Heart right ventricle (tissue), 16 donors: ENCODE results near the gene DNAJB7. TPM values are rescaled to one million over a fixed set of nuclear protein-coding genes. Genes with fewer than 3 reads are reported as not detected.

Experiments
- ATAC-seq, 8 donors: fragments of 200-7000 bp; cut with Tn5 transposase; one replicate each; pipeline ENCODE4 v1.9.1; 2020; ENCODE audit warnings: mild to moderate bottlenecking in 8 of 8, moderate library complexity in 8 of 8, moderate number of reproducible peaks in 1 of 8
- DNase-seq, 2 donors: peaks; one replicate each; pipeline ENCODE4 v3.0.0-alpha.2; 2020
- H3K27ac ChIP-seq, 10 donors: fragments of 200-600 bp; sonication (generic) in 2 of 10; one replicate each; pipeline versions ENCODE4 v1.5.0 to v1.8.0; 2020 to 2022; ENCODE audit warnings: mild to moderate bottlenecking in 3 of 10
- H3K27me3 ChIP-seq, 7 donors: fragments of 200-600 bp; one replicate each; pipeline ENCODE4 v1.8.0; 2021 to 2022; ENCODE audit warnings: mild to moderate bottlenecking in 2 of 7
- H3K36me3 ChIP-seq, 9 donors: fragments of 200-600 bp; sonication (generic) in 1 of 9; one replicate each; pipeline versions ENCODE4 v1.5.0 to v1.8.0; 2020 to 2022; ENCODE audit warnings: mild to moderate bottlenecking in 2 of 9
- H3K4me1 ChIP-seq, 9 donors: fragments of 200-600 bp; sonication (generic) in 1 of 9; one replicate each; pipeline versions ENCODE4 v1.5.0 to v1.8.0; 2020 to 2022; ENCODE audit warnings: mild to moderate bottlenecking in 4 of 9
- H3K4me3 ChIP-seq, 10 donors: fragments of 200-600 bp; sonication (generic) in 2 of 10; one replicate each; pipeline versions ENCODE4 v1.5.0 to v1.8.0; 2020 to 2022; ENCODE audit warnings: mild to moderate bottlenecking in 7 of 10, moderate library complexity in 2 of 10
- H3K9me3 ChIP-seq, 11 donors: fragments of 200-600 bp in 10 of 11; sonication (generic) in 2 of 11; one replicate each; pipeline versions ENCODE4 v1.5.0 to v1.8.0; 2013 to 2022; ENCODE audit warnings: mild to moderate bottlenecking in 2 of 11, control low read depth in 1 of 11, moderate library complexity in 1 of 11
- CTCF ChIP-seq, 9 donors: fragments of 200-600 bp; sonication (generic) in 2 of 9; IDR thresholded peaks; one replicate each; pipeline versions ENCODE4 v1.5.0 to v1.8.0; 2021 to 2022; ENCODE audit warnings: antibody characterized with exemption in 9 of 9, mild to moderate bottlenecking in 5 of 9, moderate library complexity in 1 of 9
- WGBS, 2 donors: extraction: QIAGEN DNeasy Blood & Tissue Kit; methylation state at CpG; one replicate each; pipeline ENCODE4 v1.1.7; 2013; ENCODE audit warnings: inconsistent platforms in 1 of 2; 5-methylcytosine and 5-hydroxymethylcytosine counted together
- intact Hi-C, 10 donors: fragments of 100-400 bp; cut with DNase I; formaldehyde crosslinking; loops; one replicate each; pipeline versions ENCODE4 v1.11.1 to v1.14.2; 2022
- polyA plus RNA-seq, 2 donors: library from polyadenylated mRNA; stranded (reverse); fragments of 200-250 nt; gene quantifications; one replicate each; pipeline ENCODE4 v1.2.3, GENCODE V29; 2013
- total RNA-seq, 10 donors: library from RNA; stranded (reverse); fragmentation: NEBNext Ultra II Directional in 3 of 10; extraction: Animal tissue kit (Norgen Biotek cat#: 25700) in 3 of 10; gene quantifications; one replicate each; pipeline versions ENCODE4 v1.2.1 to v1.2.4, GENCODE V29; 2021 to 2023
- donor health status: Arrhythmogenic right ventricular cardiomyopathy.
- donor health status: ischemic (EF 13 %, LVEDD 7.1; RV severe dilation, severe dysfunction).
- donor health status: healthy with polysubstance abuse.
- donor health status: DM: no; HTN: yes; CAD: no.
- donor health status: DM: no; HTN: no; CAD: no.
- donor health status: ischemic (EF 25% LVEDD 6.9; RV normal size, moderate dysfunction).
- donor health status: ischemic (EF 25% LVEDD 5.7; RV mildly dilated, moderate dysfunction).
- donor health status: healthy.
- donor health status: DM: yes; HTN: yes; CAD: no.
- donor health status: Ischemic cardiomyopathy.
- donor health status: ischemic (EF 35%, LVEDD 5.7; RV mildly dilated, moderate dysfunction).
- donor health status: nonischemic (EF 11% LVEDD 7.7; RV severe dilation, severe dysfunction).
- donor health status: DM: yes; HTN: yes; CAD: no.
- donor health status: PGD.
- donor health status: ischemic (EF 29% LVEDD 5.4; RV normal size, mild dysfunction).
- donor health status: nonischemic (EF 23%, LVEDD 6.1; RV moderate dilation, normal function).

Gene DNAJB7
- total and polyA plus RNA-seq, 12 donors = not detected

DNA sequence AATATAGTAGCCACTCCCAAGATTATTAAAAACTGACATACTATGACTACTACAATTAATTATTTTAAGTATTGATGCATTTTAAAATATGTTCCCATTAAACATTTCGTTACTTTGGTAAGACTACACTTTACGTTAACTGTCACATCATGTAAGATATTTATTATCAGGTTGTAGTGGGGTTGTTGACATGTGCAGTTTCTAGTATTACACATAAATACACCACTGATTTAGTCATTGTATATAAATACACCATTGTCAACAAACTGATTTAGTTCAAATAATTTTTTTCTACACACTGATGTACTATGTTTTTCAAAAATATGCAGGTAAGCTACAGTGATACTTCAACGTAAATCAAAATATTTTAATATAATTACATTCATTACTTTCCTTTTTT, 17.0 kb downstream of the DNAJB7 start:
- H3K27me3 ChIP-seq = no peaks in the 10 kb centered on the region
- ATAC-seq = no peak
- H3K36me3 ChIP-seq = peaks cover 0 to 100% (median 83%) of the 10 kb centered on the region in 9 donors
- WGBS, 2 donors = 92 to 95% methylated on average over 3 of the region's 3 CpGs
- no peaks in the 10 kb centered on the region for H3K9me3 ChIP-seq
- no peaks in the 10 kb centered on the region for H3K4me1 ChIP-seq
- TF ChIP-seq CTCF (IDR thresholded peaks at IDR 0.05) = no peak
- H3K4me3 ChIP-seq = no peak overlapping the region
- H3K27ac ChIP-seq = no peak overlapping the region
- intact Hi-C loops = no loop called here
- no peak for DNase-seq

DNA sequence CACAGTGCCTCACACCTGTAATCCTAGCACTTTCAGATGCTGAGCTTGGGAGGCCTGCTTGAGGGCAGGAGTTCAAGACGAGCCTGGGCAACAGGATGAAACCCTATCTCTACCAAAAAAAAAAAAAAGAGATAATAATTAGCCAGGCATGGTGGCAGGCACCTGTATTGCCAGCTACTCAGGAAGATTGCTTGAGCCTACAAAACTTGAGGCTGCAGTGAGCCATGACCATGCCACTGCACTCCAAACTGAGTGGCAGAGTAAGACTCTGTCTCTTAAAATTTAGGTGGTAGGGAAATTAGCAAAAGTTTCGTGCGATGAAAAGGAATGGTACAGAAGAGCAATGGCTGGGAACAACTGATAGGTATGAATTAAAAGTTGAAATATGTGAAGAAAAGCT, 23.4 kb downstream of the DNAJB7 start:
- Histone ChIP-seq H3K27ac (no peak overlapping the region), H3K36me3 (peaks cover 0 to 100% (median 85%) of the 10 kb centered on the region in 9 donors), H3K4me3 (no peak overlapping the region), H3K4me1 (no peaks in the 10 kb centered on the region), H3K27me3 (no peaks in the 10 kb centered on the region), H3K9me3 (no peaks in the 10 kb centered on the region)
- 82 to 83% methylated on average over 3 of the region's 3 CpGs for WGBS, 2 donors
- ATAC-seq = no peak
- intact Hi-C loops = loop anchor here in 1 of 10 donors (10.0 kb wide), 1 partner anchor 306 kb away; no protein-coding TSS in a partner anchor
- no peak for TF ChIP-seq CTCF (IDR thresholded peaks at IDR 0.05)
- DNase-seq = no peak

DNA sequence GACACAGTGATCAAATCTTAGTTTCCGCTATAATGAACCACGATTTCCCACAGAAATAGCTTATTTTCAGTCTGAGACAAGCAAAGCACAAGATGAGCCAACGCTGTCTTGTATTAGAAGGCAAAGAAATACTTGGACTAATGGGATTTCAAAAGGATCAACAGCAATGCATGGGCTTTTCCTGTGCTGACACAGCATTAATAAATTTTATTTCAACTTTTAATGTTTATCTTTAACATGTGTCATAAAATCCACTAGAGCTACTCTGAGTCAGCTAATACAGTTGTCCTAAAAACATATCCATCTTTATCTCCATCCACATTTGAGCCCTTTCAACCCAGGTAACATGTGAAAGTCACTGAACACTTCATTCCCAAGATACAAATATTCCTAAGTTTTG, 27.3 kb downstream of the DNAJB7 start:
- intact Hi-C loops = loop anchor here in 1 of 10 donors (10.0 kb wide), 1 partner anchor 310 kb away; no protein-coding TSS in a partner anchor
- no peak for TF ChIP-seq CTCF (IDR thresholded peaks at IDR 0.05)
- ATAC-seq = no peak
- Histone ChIP-seq H3K27ac (no peak overlapping the region), H3K4me3 (no peak overlapping the region), H3K4me1 (no peaks in the 10 kb centered on the region), H3K36me3 (peaks cover 0 to 100% (median 83%) of the 10 kb centered on the region in 9 donors), H3K9me3 (no peaks in the 10 kb centered on the region), H3K27me3 (no peaks in the 10 kb centered on the region)
- 96 to 97% methylated on average over 3 of the region's 3 CpGs for WGBS, 2 donors
- no peak for DNase-seq

DNA sequence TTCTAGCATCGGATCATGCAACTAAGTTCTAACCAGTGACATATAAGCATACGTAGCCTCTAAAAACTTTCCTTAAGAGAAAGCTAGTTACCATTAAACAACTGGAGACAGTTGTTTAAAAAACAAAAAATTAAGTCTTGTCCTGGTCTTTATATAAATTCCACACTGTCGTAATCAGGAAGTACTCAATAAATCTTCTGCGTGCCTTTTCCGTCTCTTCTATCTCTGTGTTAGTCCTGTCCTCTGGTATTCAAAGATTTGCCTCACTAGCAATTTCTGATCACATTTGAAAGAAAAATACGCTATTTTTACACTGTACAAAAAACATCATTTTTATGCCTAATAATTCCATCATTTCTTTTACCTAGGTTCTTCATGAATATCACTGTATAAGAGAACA, 32.8 kb downstream of the DNAJB7 start:
- DNase-seq = no peak
- Histone ChIP-seq H3K36me3 (peaks cover 0 to 100% (median 67%) of the 10 kb centered on the region in 9 donors), H3K27ac (no peak overlapping the region), H3K27me3 (no peaks in the 10 kb centered on the region), H3K9me3 (no peaks in the 10 kb centered on the region), H3K4me1 (no peaks in the 10 kb centered on the region), H3K4me3 (no peak overlapping the region)
- intact Hi-C loops = no loop called here
- no peak for ATAC-seq
- 91 to 93% methylated on average over 6 of the region's 6 CpGs for WGBS, 2 donors
- TF ChIP-seq CTCF (IDR thresholded peaks at IDR 0.05) = no peak
